Gastrocnemius medialis (tissue), 4 donors: ENCODE data around the gene MAP2K7. TPM values are rescaled to one million over a fixed set of nuclear protein-coding genes. Genes with fewer than 3 reads are reported as not detected.
A peak's percentile ranks its signal among the peaks of the same experiment; 100 is the strongest.

Experiments used
- ATAC-seq, 2 donors: fragments of 150-250 bp; one replicate each; pipeline ENCODE4 v1.9.1; 2016
- DNase-seq, 2 donors: peaks; one replicate each; pipeline ENCODE4 v3.0.0-alpha.2; 2019
- H3K27ac ChIP-seq, 4 donors: fragments of 200-600 bp; sonication (generic); 1 replicate in 1 of 4; 2 replicates in 3 of 4; pipeline ENCODE4 v1.5.1; 2016 to 2018; ENCODE audit warnings: mild to moderate bottlenecking in 2 of 4, moderate library complexity in 1 of 4
- H3K27me3 ChIP-seq, 3 donors: fragments of 200-600 bp; sonication (generic) in 2 of 3; 1 replicate in 1 of 3; 2 replicates in 2 of 3; pipeline versions ENCODE4 v1.5.1 to v1.6.0; 2016 to 2019; ENCODE audit warnings: mild to moderate bottlenecking in 1 of 3, moderate library complexity in 1 of 3
- H3K36me3 ChIP-seq, 2 donors: fragments of 200-600 bp; sonication (generic) in 1 of 2; one replicate each; pipeline ENCODE4 v1.5.1; 2017 to 2018
- H3K4me1 ChIP-seq, 2 donors: fragments of 200-600 bp; sonication (generic) in 1 of 2; one replicate each; pipeline ENCODE4 v1.5.1; 2016 to 2017; ENCODE audit warnings: mild to moderate bottlenecking in 2 of 2
- H3K4me3 ChIP-seq, 4 donors: fragments of 200-600 bp; sonication (generic) in 3 of 4; 1 replicate in 1 of 4; 2 replicates in 3 of 4; pipeline ENCODE4 v1.5.1; 2016 to 2019; ENCODE audit warnings: mild to moderate bottlenecking in 2 of 4
- H3K9me3 ChIP-seq, 3 donors: fragments of 200-600 bp; sonication (generic) in 2 of 3; 1 replicate in 1 of 3; 2 replicates in 2 of 3; pipeline ENCODE4 v1.5.1; 2016 to 2019
- CTCF ChIP-seq, 5 experiments: fragments of 450-650 bp in 3 of 5; fragments of 200-600 bp in 2 of 5; sonication (generic) in 2 of 5; IDR thresholded peaks in 4 of 5; conservative IDR thresholded peaks in 1 of 5; 1 replicate in 4 of 5; 2 replicates in 1 of 5; pipeline ENCODE4 v1.5.1; 2016 to 2019; ENCODE audit warnings: antibody characterized with exemption in 5 of 5, mild to moderate bottlenecking in 3 of 5, moderate library complexity in 3 of 5
- POLR2A ChIP-seq, 2 donors: fragments of 450-650 bp; IDR thresholded peaks; one replicate each; pipeline ENCODE4 v1.6.1; 2017; ENCODE audit warnings: antibody characterized with exemption in 2 of 2, mild to moderate bottlenecking in 2 of 2, moderate library complexity in 2 of 2
- in situ Hi-C, 4 donors: fragments of 200-750 bp; cut with MboI; loops; one replicate each; pipeline versions ENCODE4 v1.15.0 to v1.8.0; 2017; ENCODE audit warnings: low sequenced_read_pairs in 4 of 4
- intact Hi-C: fragments of 100-400 bp; cut with DNase I; formaldehyde crosslinking; loops from one replicate; pipeline ENCODE4 v1.15.1; 2023; ENCODE audit warnings: low total_unique reads
- total RNA-seq, 4 donors: library from RNA; depleted of rRNA; stranded (reverse); fragments of >200 nt; gene quantifications; one replicate each; pipeline versions ENCODE4 v1.1.0 to v1.2.3, GENCODE V29; 2016

The MAP2K7 gene
- total RNA-seq, 4 donors from 2014 or later = 17.7 to 41.7 (median 32.9) TPM

GRCh38 chr19:7931221-7932061 lies 27.8 kb downstream of the MAP2K7 start:
- in situ Hi-C loops = no loop called here
- Histone ChIP-seq H3K9me3 (no peaks in the 10 kb centered on the region), H3K27me3 (no peaks in the 10 kb centered on the region), H3K36me3 (peaks cover 0 to 61% of the 10 kb centered on the region in 2 donors), H3K4me1 (peaks cover 5 to 13% of the 10 kb centered on the region in 2 donors), H3K4me3 (no peak overlapping the region), H3K27ac (peak overlapping the region in 1 of 4 donors; percentile 41)
- DNase-seq (no peak), ATAC-seq (no peak)
- no peak for TF ChIP-seq POLR2A (IDR thresholded peaks at IDR 0.05)
- TF ChIP-seq CTCF (IDR thresholded peaks at IDR 0.05 in 4 of 5, conservative IDR thresholded peaks at IDR 0.05 in 1 of 5) = no peak
- intact Hi-C loops = no loop called here

GRCh38 chr19:7932276-7932929 lies 28.7 kb downstream of the MAP2K7 start:
- DNase-seq = no peak
- Histone ChIP-seq H3K27me3 (no peaks in the 10 kb centered on the region), H3K27ac (no peak overlapping the region), H3K9me3 (no peaks in the 10 kb centered on the region), H3K4me3 (no peak overlapping the region), H3K36me3 (peaks cover 0 to 71% of the 10 kb centered on the region in 2 donors), H3K4me1 (peaks cover 5 to 11% of the 10 kb centered on the region in 2 donors)
- intact Hi-C loops = no loop called here
- TF ChIP-seq CTCF (IDR thresholded peaks at IDR 0.05 in 4 of 5, conservative IDR thresholded peaks at IDR 0.05 in 1 of 5) (no peak), POLR2A (IDR thresholded peaks at IDR 0.05) (no peak)
- no peak for ATAC-seq
- in situ Hi-C loops = no loop called here

- intact Hi-C loops (no loop called here), in situ Hi-C loops (no loop called here)
- DNase-seq = no peak
- H3K9me3 ChIP-seq = no peaks in the 10 kb centered on the region
- peaks cover 3 to 8% of the 10 kb centered on the region in 2 donors for H3K4me1 ChIP-seq
- peaks cover 0 to 76% of the 10 kb centered on the region in 2 donors for H3K36me3 ChIP-seq
- TF ChIP-seq POLR2A (IDR thresholded peaks at IDR 0.05) = no peak
- no peak for TF ChIP-seq CTCF (IDR thresholded peaks at IDR 0.05 in 4 of 5, conservative IDR thresholded peaks at IDR 0.05 in 1 of 5)
- H3K4me3 ChIP-seq = no peak overlapping the region
- no peak for ATAC-seq
- H3K27me3 ChIP-seq = no peaks in the 10 kb centered on the region
- H3K27ac ChIP-seq = no peak overlapping the region
Measured at GRCh38 chr19:7932930-7933300, 29.2 kb downstream of the MAP2K7 start.

- TF ChIP-seq CTCF (IDR thresholded peaks at IDR 0.05 in 4 of 5, conservative IDR thresholded peaks at IDR 0.05 in 1 of 5) (peak in 1 of 5 experiments; percentile 15), POLR2A (IDR thresholded peaks at IDR 0.05) (no peak)
Measured at GRCh38 chr19:7933411-7933810, 29.7 kb downstream of the MAP2K7 start.

More at GRCh38 chr19:7933411-7933810, 29.7 kb downstream of the MAP2K7 start:
- in situ Hi-C loops (no loop called here), intact Hi-C loops (no loop called here)
- H3K4me1 ChIP-seq = peaks cover 0 to 3% of the 10 kb centered on the region in 2 donors
- no peaks in the 10 kb centered on the region for H3K9me3 ChIP-seq
- H3K36me3 ChIP-seq = peaks cover 0 to 81% of the 10 kb centered on the region in 2 donors
- DNase-seq (no peak), ATAC-seq (no peak)
- no peak overlapping the region for H3K27ac ChIP-seq
- H3K27me3 ChIP-seq = no peaks in the 10 kb centered on the region
- H3K4me3 ChIP-seq = no peak overlapping the region
